NCI-H526 (cell line): ENCODE measurements around the gene IGBP1.
"Not testable (repeated sequence)": the region's sequence is repeated elsewhere in the genome, so short reads cannot be mapped to it uniquely, and the experiment has no call there.

Experiments used
- DNase-seq, 2 experiments: peaks; one replicate each; lab custom pipeline; 2025; lab: John Stamatoyannopoulos, UW

Gene IGBP1

GRCh38 chrX:70133303-70134115 is at the start of gene IGBP1:
Gene IGBP1 (plus strand): TSS chrX:70133447. CDS start chrX:70133948, 501 bp downstream.
- peak; percentile 89 to 90 for DNase-seq

- no peak for DNase-seq
Measured at GRCh38 chrX:70084592-70085240, 48.5 kb upstream of the IGBP1 start.

GRCh38 chrX:70087857-70088630 is 45.2 kb upstream of the IGBP1 start:
- DNase-seq, result no peak

- no peak for DNase-seq
Measured at GRCh38 chrX:70088751-70089150, 44.5 kb upstream of the IGBP1 start.

- no peak for DNase-seq
Measured at GRCh38 chrX:70089604-70090297, 43.5 kb upstream of the IGBP1 start.

- DNase-seq, result no peak
Measured at GRCh38 chrX:70092247-70092646, 41.0 kb upstream of the IGBP1 start.

GRCh38 chrX:70096052-70096451 is 37.2 kb upstream of the IGBP1 start:
- DNase-seq, result peak in 1 of 2 experiments; percentile 14

- no peak for DNase-seq
Measured at GRCh38 chrX:70105229-70105628, 28.0 kb upstream of the IGBP1 start.

GRCh38 chrX:70111436-70112026 is 21.7 kb upstream of the IGBP1 start:
- DNase-seq, result not testable (repeated sequence)

GRCh38 chrX:70117738-70118137 is 15.5 kb upstream of the IGBP1 start:
- no peak for DNase-seq

- not testable (repeated sequence) for DNase-seq
Measured at GRCh38 chrX:70123014-70123413, 10.2 kb upstream of the IGBP1 start.

GRCh38 chrX:70124678-70125077 is 8.6 kb upstream of the IGBP1 start:
- DNase-seq, result no peak

- DNase-seq, result no peak
Measured at GRCh38 chrX:70128071-70128470, 5.2 kb upstream of the IGBP1 start.

GRCh38 chrX:70129816-70130215 is 3.4 kb upstream of the IGBP1 start:
- no peak for DNase-seq

GRCh38 chrX:70132224-70132623 is 1.0 kb upstream of the IGBP1 start:
- DNase-seq, result no peak

- no peak for DNase-seq
Measured at GRCh38 chrX:70132877-70133302, 357 bp upstream of the IGBP1 start.

GRCh38 chrX:70134116-70134477 is 850 bp downstream of the IGBP1 start:
- DNase-seq, result peak; percentile 34 to 66

- DNase-seq, result no peak
Measured at GRCh38 chrX:70138622-70139021, 5.4 kb downstream of the IGBP1 start.

GRCh38 chrX:70139736-70140135 is 6.5 kb downstream of the IGBP1 start:
- DNase-seq, result no peak

GRCh38 chrX:70141373-70141772 is 8.1 kb downstream of the IGBP1 start:
- DNase-seq, result no peak
